KBM-7 (cell line): ENCODE data around the gene NBPF20.
"Not testable (repeated sequence)": the region's sequence is repeated elsewhere in the genome, so short reads cannot be mapped to it uniquely, and the experiment has no call there.

ENCODE experiments used
- DNase-seq: peaks from one replicate; pipeline ENCODE4 v3.0.0-alpha.2; 2015
- in situ Hi-C: fragments of 300-500 bp; cut with MboI; formaldehyde crosslinking; loops from 2 replicates; pipeline ENCODE4 v1.14.3; 2020; ENCODE audit warnings: low sequenced_read_pairs, low pct_unique_long_range_greater_than_20kb, mixed read lengths

Gene NBPF20

DNA sequence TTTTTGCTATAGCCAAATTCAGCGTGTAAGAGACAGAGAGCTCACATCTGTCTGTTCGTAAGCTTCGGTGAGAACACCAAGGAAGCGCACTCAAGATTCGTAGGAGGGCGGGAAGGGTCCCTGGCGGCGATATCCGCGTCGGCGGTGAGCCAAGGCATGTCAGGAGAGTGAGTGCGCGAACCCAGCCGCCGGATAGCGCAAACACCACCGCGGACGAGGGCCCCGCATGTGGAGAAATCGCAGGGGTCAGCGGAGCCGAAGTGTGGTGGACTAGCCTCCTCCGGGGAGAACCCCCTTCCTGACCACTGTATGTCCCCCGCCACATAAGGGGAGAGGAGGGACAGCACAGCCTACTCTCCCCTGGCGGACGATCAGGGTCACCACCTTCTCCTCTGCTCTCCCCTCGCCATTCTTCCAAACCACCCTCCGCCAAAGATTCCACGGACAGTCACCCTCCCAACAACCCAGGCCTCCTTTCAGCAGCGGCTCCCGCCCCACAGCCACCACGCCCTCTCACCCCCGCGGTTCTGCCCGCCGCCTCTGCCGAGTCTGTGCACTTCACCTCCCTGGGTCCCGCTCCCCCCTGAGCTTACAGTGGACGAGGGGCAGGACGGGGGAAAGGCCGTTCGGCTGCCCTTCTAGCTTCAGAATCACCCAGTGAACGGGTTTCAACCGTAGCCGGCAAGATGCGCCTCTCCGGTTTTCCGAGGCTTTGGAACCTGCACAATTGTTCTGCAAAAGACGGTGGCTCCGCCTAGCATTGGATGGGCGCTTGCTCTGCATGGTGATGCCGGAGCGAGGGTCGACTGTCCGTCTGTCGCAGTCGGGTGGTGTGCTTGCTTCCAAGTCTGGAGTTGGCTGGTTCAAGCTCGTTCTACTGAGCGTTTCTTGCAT lies 6.2 kb upstream of the NBPF20 start:
- DNase-seq, in situ Hi-C loops: not testable (repeated sequence)

DNA sequence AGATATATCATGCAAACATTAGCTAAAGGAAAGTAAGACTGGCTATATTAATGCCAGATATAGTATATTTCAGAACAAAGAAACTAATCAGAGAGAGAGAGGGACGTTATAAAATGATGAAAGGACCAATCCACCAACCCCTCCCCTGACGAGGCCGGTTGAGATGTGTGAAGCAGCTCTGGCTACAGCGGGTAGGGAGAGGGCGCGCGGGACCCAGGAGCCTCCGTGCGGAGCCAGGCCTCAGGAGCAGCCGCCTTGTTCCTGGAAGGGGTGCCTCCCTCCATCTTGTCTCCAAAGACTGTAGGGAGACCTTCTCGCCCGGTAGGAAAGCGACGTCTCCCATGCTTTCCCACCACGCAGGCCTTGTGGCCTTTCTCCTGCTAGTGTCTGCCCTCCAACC lies 5.4 kb upstream of the NBPF20 start:
- DNase-seq, in situ Hi-C loops: not testable (repeated sequence)

- in situ Hi-C loops, DNase-seq: not testable (repeated sequence)
Observed at GRCh38 chr1:145429329-145429728, 3.9 kb upstream of the NBPF20 start.

GRCh38 chr1:145424612-145425435 lies 579 bp downstream of the NBPF20 start:
- in situ Hi-C loops = not testable (repeated sequence)
- DNase-seq = peak; percentile 28

- DNase-seq, in situ Hi-C loops: not testable (repeated sequence)
Observed at GRCh38 chr1:145415149-145415548, 10.3 kb downstream of the NBPF20 start.

DNA sequence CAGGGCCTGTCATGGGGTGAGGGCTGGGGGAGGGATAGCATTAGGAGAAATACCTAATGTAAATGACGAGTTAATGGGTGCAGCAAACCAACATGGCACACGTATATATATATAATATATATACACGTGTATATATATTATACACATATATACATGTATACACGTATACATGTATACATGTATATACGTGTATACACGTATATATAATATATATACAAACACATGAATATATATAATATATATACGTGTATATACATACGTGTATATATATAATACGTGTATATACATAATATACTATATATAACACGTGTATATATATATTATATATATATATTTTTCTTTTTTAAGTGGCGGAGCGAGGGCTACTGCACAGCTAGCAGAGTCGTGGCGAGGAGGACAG lies 18.1 kb downstream of the NBPF20 start:
- in situ Hi-C loops, DNase-seq: not testable (repeated sequence)

GRCh38 chr1:145404949-145405348 lies 20.5 kb downstream of the NBPF20 start:
- DNase-seq, in situ Hi-C loops: not testable (repeated sequence)

GRCh38 chr1:145400701-145401100 lies 24.7 kb downstream of the NBPF20 start:
- DNase-seq, in situ Hi-C loops: not testable (repeated sequence)
